HCT116 (cell line): Measurements from ENCODE around the gene DCLK3. TPM values are rescaled to one million over a fixed set of nuclear protein-coding genes. Genes with fewer than 3 reads are reported as not detected.

ENCODE experiments used
- ATAC-seq: fragments of 200-7000 bp; cut with Tn5 transposase; 2 replicates; pipeline ENCODE4 v1.9.1; 2020; ENCODE audit warnings: mild to moderate bottlenecking, moderate library complexity
- BruUV-seq: library from RNA; stranded (reverse); fragments of 400-500 nt; replicated peaks from 2 replicates; lab custom pipeline; 2021; lab: Mats Ljungman, UMichigan
- CTCF ChIA-PET: fragments of 300-600 bp; sonication (Branson Sonifier 250); formaldehyde crosslinking; loops from one replicate; lab custom pipeline; 2021; ENCODE audit warnings: antibody characterized with exemption; lab: Charles Lee
- POLR2A ChIA-PET: fragments of 300-600, 350-600 bp; sonication (Branson Sonifier 250); formaldehyde crosslinking; loops from one replicate; lab custom pipeline; 2021; ENCODE audit warnings: antibody characterized with exemption; lab: Charles Lee
- RAD21 ChIA-PET, 2 experiments: fragments of 300-600 bp; sonication (Branson Sonifier 250); formaldehyde crosslinking; loops; one replicate each; lab custom pipeline; 2023; ENCODE audit warnings: low total read pairs in 2 of 2; ENCODE audit not compliant: uncharacterized antibody in 2 of 2, unreplicated experiment in 2 of 2, low non-redundant PET in 1 of 2; lab: Charles Lee
- DNase-seq: peaks from one replicate; pipeline ENCODE4 v3.0.0-alpha.2; 2010; ENCODE audit warnings: low read depth, low spot score
- H2AFZ ChIP-seq: fragments of 200-600 bp; shearing (Covaris generic), sonication (generic); 2 replicates; pipeline ENCODE4 v1.6.1; 2017; ENCODE audit warnings: low read depth, mixed run types, mixed read lengths, antibody characterized with exemption, low read length; ENCODE audit not compliant: poor library complexity, severe bottlenecking
- H3K27ac ChIP-seq: 2 replicates; pipeline ENCODE4 v1.5.1; 2012; ENCODE audit warnings: low read depth, low read length
- H3K27me3 ChIP-seq: fragments of 200-600 bp; sonication (generic); 2 replicates; pipeline ENCODE4 v1.6.1; 2016; ENCODE audit warnings: mixed run types, low read length, mixed read lengths; ENCODE audit not compliant: insufficient read depth
- H3K36me3 ChIP-seq, 2 experiments: fragments of 200-500 bp in 1 of 2; fragments of 200-600 bp in 1 of 2; sonication (Bioruptor generic) in 1 of 2; sonication (generic) in 1 of 2; 2 replicates each; pipeline versions ENCODE4 v1.5.1 to v1.6.1; 2014 to 2016; ENCODE audit warnings: low read length in 2 of 2, inconsistent platforms in 1 of 2, mixed read lengths in 1 of 2, mixed run types in 1 of 2; ENCODE audit not compliant: insufficient read depth in 2 of 2, control insufficient read depth in 1 of 2
- H3K4me1 ChIP-seq, 2 experiments: fragments of 200-600 bp in 1 of 2; sonication (generic) in 1 of 2; 2 replicates each; pipeline versions ENCODE4 v1.5.1 to v1.6.1; 2012 to 2017; ENCODE audit warnings: low read length in 2 of 2, inconsistent platforms in 1 of 2, mild to moderate bottlenecking in 1 of 2, mixed read lengths in 1 of 2, mixed run types in 1 of 2, moderate library complexity in 1 of 2; ENCODE audit not compliant: insufficient read depth in 2 of 2, control insufficient read depth in 1 of 2
- H3K4me2 ChIP-seq: fragments of 200-600 bp; sonication (generic); 2 replicates; pipeline ENCODE4 v1.6.1; 2017; ENCODE audit warnings: mixed run types, low read length, mixed read lengths
- H3K4me3 ChIP-seq, 2 experiments: fragments of 200-600 bp in 1 of 2; sonication (generic) in 1 of 2; replicated peaks in 1 of 2; 2 replicates each; pipeline ENCODE4 v1.5.1; 2011 to 2016; ENCODE audit warnings: low read length in 2 of 2, control low read depth in 1 of 2, low read depth in 1 of 2, mild to moderate bottlenecking in 1 of 2, mixed read lengths in 1 of 2, mixed run types in 1 of 2
- H3K79me2 ChIP-seq: fragments of 200-600 bp; sonication (generic); 2 replicates; pipeline ENCODE4 v1.6.1; 2017; ENCODE audit warnings: mild to moderate bottlenecking, mixed run types, low read length, moderate library complexity, mixed read lengths; ENCODE audit not compliant: insufficient read depth
- H3K9ac ChIP-seq: fragments of 200-600 bp; sonication (generic); 2 replicates; pipeline ENCODE4 v1.6.1; 2016; ENCODE audit warnings: low read length, mixed read lengths
- H3K9me2 ChIP-seq: fragments of 200-600 bp; sonication (generic), shearing (Covaris generic); 2 replicates; pipeline ENCODE4 v1.6.1; 2017; ENCODE audit warnings: mixed run types, mild to moderate bottlenecking, moderate library complexity; ENCODE audit not compliant: insufficient read depth
- H3K9me3 ChIP-seq, 2 experiments: fragments of 200-500 bp in 1 of 2; fragments of 200-600 bp in 1 of 2; sonication (Bioruptor generic) in 1 of 2; sonication (generic) in 1 of 2; 2 replicates each; pipeline ENCODE4 v1.6.1; 2014 to 2017; ENCODE audit warnings: low read length in 2 of 2, mixed read lengths in 2 of 2, inconsistent platforms in 1 of 2, low read depth in 1 of 2, mild to moderate bottlenecking in 1 of 2, mixed run types in 1 of 2, moderate library complexity in 1 of 2; ENCODE audit not compliant: control insufficient read depth in 1 of 2, insufficient read depth in 1 of 2
- H4K20me1 ChIP-seq: fragments of 200-600 bp; sonication (generic), shearing (Covaris generic); 2 replicates; pipeline ENCODE4 v1.6.1; 2017; ENCODE audit warnings: mixed run types, mild to moderate bottlenecking, moderate library complexity; ENCODE audit not compliant: insufficient read depth
- ATF3 ChIP-seq: IDR thresholded peaks from 2 replicates; pipeline ENCODE4 v1.6.1; 2012
- CEBPB ChIP-seq: IDR thresholded peaks from 2 replicates; pipeline ENCODE4 v1.6.1; 2012; ENCODE audit warnings: low read depth
- CTCF ChIP-seq, 3 experiments: fragments of 200-600 bp in 1 of 3; sonication (generic) in 1 of 3; IDR thresholded peaks in 2 of 3; conservative IDR thresholded peaks in 1 of 3; 2 replicates each; pipeline ENCODE4 v1.5.1; 2012 to 2017; ENCODE audit warnings: low read depth in 2 of 3, low read length in 2 of 3, antibody characterized with exemption in 1 of 3, borderline replicate concordance in 1 of 3, control low read depth in 1 of 3, mild to moderate bottlenecking in 1 of 3, mixed read lengths in 1 of 3, mixed run types in 1 of 3, moderate library complexity in 1 of 3; ENCODE audit not compliant: insufficient read depth in 1 of 3
- MAX ChIP-seq: IDR thresholded peaks from 2 replicates; pipeline ENCODE4 v1.6.1; 2012
- POLR2AphosphoS5 ChIP-seq: IDR thresholded peaks from 2 replicates; pipeline ENCODE4 v1.6.1; 2011; ENCODE audit warnings: mild to moderate bottlenecking, low read depth, low read length, moderate library complexity
- REST ChIP-seq: IDR thresholded peaks from 2 replicates; pipeline ENCODE4 v1.6.1; 2012; ENCODE audit warnings: low read depth
- SP1 ChIP-seq: IDR thresholded peaks from 2 replicates; pipeline ENCODE4 v1.6.1; 2012; ENCODE audit warnings: low read depth
- TCF7L2 ChIP-seq: IDR thresholded peaks from 2 replicates; pipeline ENCODE4 v1.7.0; 2011; ENCODE audit warnings: borderline replicate concordance, inconsistent platforms; ENCODE audit not compliant: insufficient read depth, insufficient read length; ENCODE audit errors: extremely low read depth
- intact Hi-C: fragments of 100-400 bp; cut with micrococcal nuclease; formaldehyde crosslinking; loops from 2 replicates; pipeline ENCODE4 v1.10.0; 2022
- total RNA-seq: library from RNA; stranded (reverse); gene quantifications from one replicate; pipeline ENCODE4 v1.2.1, GENCODE V29; 2021; ENCODE audit not compliant: unreplicated experiment

The DCLK3 gene
- total RNA-seq, 1 experiment from 2014 or later, result not detected

GRCh38 chr3:36763850-36764703, at the start of gene DCLK3 (continued):
- no peak for TF ChIP-seq REST

- Histone ChIP-seq H3K4me1 (no peaks in the 10 kb centered on the region), H3K9ac (no peak overlapping the region), H2AFZ (no peak overlapping the region), H4K20me1 (no peaks in the 10 kb centered on the region), H3K4me2 (no peak overlapping the region), H3K9me3 (no peaks in the 10 kb centered on the region), H3K27me3 (peaks cover 6% of the 10 kb centered on the region; the same call in 1 of the 2 replicates), H3K79me2 (no peaks in the 10 kb centered on the region), H3K27ac (no peak overlapping the region), H3K4me3 (no peak overlapping the region), H3K9me2 (no peaks in the 10 kb centered on the region), H3K36me3 (no peaks in the 10 kb centered on the region)
- BruUV-seq, result no TSS peak
- ATAC-seq, result no peak
- TF ChIP-seq CEBPB (no peak), REST (no peak), MAX (no peak), CTCF (IDR thresholded peaks at IDR 0.05 in 2 of 3, conservative IDR thresholded peaks at IDR 0.05 in 1 of 3; ENCODE audit: borderline replicate concordance in 1 of 3, insufficient read depth in 1 of 3, low read depth in 2 of 3, low read length in 2 of 3) (no peak), SP1 (no peak), POLR2AphosphoS5 (no peak), ATF3 (no peak), TCF7L2 (no peak)
- intact Hi-C loops, result loop anchor here (10.0 kb wide), 1 partner anchor 141 kb away; no protein-coding TSS in a partner anchor
- CTCF ChIA-PET, result no interaction called here
- no peak for DNase-seq
- RAD21 ChIA-PET, result no interaction called here
- POLR2A ChIA-PET, result no interaction called here
These were observed 49.0 kb upstream of the DCLK3 start for GRCh38 chr3:36813305-36813704.
